Uterus (tissue), 4 donors: ENCODE data around the gene CCDC106. TPM values are rescaled to one million over a fixed set of nuclear protein-coding genes. Genes with fewer than 3 reads are reported as not detected.

Experiments
- DNase-seq, 2 donors: peaks; one replicate each; pipeline ENCODE4 v3.0.0-alpha.2; 2019 to 2020
- H3K27ac ChIP-seq, 2 donors: fragments of 200-600 bp; sonication (generic); 1 replicate in 1 of 2; 2 replicates in 1 of 2; pipeline ENCODE4 v1.5.1; 2016 to 2018
- H3K27me3 ChIP-seq, 2 donors: fragments of 200-600 bp; sonication (generic); one replicate each; pipeline ENCODE4 v1.5.1; 2018 to 2019; ENCODE audit warnings: control low read depth in 1 of 2
- H3K36me3 ChIP-seq, 2 donors: fragments of 200-600 bp; sonication (generic); one replicate each; pipeline ENCODE4 v1.5.1; 2019; ENCODE audit warnings: control low read depth in 1 of 2
- H3K4me1 ChIP-seq, 2 donors: fragments of 200-600 bp; sonication (generic); one replicate each; pipeline ENCODE4 v1.5.1; 2018 to 2019; ENCODE audit warnings: control low read depth in 1 of 2
- H3K4me3 ChIP-seq, 2 donors: fragments of 200-600 bp; sonication (generic); 1 replicate in 1 of 2; 2 replicates in 1 of 2; pipeline ENCODE4 v1.5.1; 2018 to 2019; ENCODE audit warnings: mild to moderate bottlenecking in 1 of 2
- H3K9me3 ChIP-seq, 2 donors: fragments of 200-600 bp; sonication (generic); one replicate each; pipeline ENCODE4 v1.5.1; 2019; ENCODE audit warnings: control low read depth in 1 of 2
- POLR2A ChIP-seq, 2 donors: fragments of 450-650 bp; IDR thresholded peaks; one replicate each; pipeline ENCODE4 v1.6.1; 2016; ENCODE audit warnings: antibody characterized with exemption in 2 of 2, mild to moderate bottlenecking in 1 of 2, moderate library complexity in 1 of 2
- intact Hi-C: fragments of 100-400 bp; cut with DNase I; formaldehyde crosslinking; loops from one replicate; pipeline ENCODE4 v1.15.1; 2023; ENCODE audit warnings: low total_unique reads
- total RNA-seq, 4 donors: library from RNA; depleted of rRNA in 3 of 4; stranded (reverse); fragments of >200 nt in 3 of 4; gene quantifications; one replicate each; pipeline versions ENCODE4 v1.1.0 to v1.2.4, GENCODE V29; 2014 to 2023
- TF ChIP-seq, protein P1 (sequence below), 4 experiments: fragments of 200-600 bp in 2 of 4; fragments of 450-650 bp in 2 of 4; sonication (generic) in 2 of 4; IDR thresholded peaks; one replicate each; pipeline ENCODE4 v1.5.1; 2016 to 2019; ENCODE audit warnings: antibody characterized with exemption in 4 of 4, mild to moderate bottlenecking in 2 of 4, moderate library complexity in 1 of 4
- donor health status: DM: yes; HTN: yes; CAD: no.

CCDC106 gene
- 10 to 100 TPM in 1 of 4 donors, 1 to 10 TPM in 3; 2.9 to 25.0 (median 6.7) TPM for total RNA-seq

DNA sequence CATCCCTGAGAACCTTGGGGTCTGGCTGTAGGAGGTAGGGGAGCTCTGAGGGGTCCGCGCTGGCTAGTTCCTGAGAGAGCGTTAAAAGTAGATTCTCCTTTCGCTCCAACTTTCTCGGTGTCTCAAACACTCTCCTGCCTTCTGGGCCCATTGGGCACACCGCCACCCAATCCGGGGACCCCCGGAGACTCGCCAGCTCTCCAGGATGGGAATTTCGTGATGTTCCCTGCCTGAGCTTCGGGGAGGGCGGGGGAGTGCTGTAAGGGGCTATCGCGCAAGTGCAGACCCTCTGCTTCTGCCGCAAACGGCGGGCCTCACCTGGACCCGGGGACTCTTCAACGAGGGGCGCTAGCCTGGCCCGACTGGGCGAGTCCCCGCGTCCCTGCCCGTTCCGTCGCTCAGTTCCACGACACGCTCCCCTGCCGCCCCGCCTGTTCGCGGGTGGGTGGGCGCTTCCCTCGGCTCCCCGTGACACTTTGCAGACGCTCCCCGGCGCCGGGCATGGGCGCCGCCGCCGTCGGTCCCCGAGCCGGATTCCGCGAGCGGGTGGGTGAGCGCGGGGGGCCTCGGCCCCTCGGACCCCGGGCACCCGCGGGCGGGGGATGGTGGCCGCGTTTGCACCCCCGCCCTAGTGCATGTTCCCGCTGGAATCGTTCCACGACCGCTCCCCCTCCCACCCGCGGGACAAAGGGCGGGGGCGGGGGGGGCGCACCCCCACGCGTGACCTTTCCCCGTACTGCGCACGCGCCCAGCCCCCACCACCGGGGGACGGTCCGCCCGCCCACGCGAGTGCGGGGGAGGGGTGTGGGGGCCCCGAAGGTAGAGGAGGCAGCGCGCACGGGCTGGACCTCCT, at the start of gene CCDC106:
Gene CCDC106, plus strand, starts transcription at position 481 of the 853 bp plus-strand sequence. CDS start 835 bp downstream, outside the sequence.
- no peaks in the 10 kb centered on the region for H3K27me3 ChIP-seq
- no peaks in the 10 kb centered on the region for H3K36me3 ChIP-seq
- peak in 1 of 2 donors; percentile 23 for TF ChIP-seq POLR2A (IDR thresholded peaks at IDR 0.05)
- TF ChIP-seq, protein P1, sequence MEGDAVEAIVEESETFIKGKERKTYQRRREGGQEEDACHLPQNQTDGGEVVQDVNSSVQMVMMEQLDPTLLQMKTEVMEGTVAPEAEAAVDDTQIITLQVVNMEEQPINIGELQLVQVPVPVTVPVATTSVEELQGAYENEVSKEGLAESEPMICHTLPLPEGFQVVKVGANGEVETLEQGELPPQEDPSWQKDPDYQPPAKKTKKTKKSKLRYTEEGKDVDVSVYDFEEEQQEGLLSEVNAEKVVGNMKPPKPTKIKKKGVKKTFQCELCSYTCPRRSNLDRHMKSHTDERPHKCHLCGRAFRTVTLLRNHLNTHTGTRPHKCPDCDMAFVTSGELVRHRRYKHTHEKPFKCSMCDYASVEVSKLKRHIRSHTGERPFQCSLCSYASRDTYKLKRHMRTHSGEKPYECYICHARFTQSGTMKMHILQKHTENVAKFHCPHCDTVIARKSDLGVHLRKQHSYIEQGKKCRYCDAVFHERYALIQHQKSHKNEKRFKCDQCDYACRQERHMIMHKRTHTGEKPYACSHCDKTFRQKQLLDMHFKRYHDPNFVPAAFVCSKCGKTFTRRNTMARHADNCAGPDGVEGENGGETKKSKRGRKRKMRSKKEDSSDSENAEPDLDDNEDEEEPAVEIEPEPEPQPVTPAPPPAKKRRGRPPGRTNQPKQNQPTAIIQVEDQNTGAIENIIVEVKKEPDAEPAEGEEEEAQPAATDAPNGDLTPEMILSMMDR (IDR thresholded peaks at IDR 0.05) = peak in 1 of 4 experiments; percentile 12
- H3K4me3 ChIP-seq = peak within 1 kb of the TSS; percentile 54 to 70
- peak within 1 kb of the TSS; percentile 86 for H3K27ac ChIP-seq
- H3K4me1 ChIP-seq = peaks cover 0 to 12% of the 10 kb centered on the region in 2 donors
- intact Hi-C loops = loop anchor here (10.0 kb wide), 1 partner anchor 533 kb away; the partner anchor contains the start of gene PPP1R12C
- peak; percentile 78 to 81 for DNase-seq
- H3K9me3 ChIP-seq = no peaks in the 10 kb centered on the region

DNA sequence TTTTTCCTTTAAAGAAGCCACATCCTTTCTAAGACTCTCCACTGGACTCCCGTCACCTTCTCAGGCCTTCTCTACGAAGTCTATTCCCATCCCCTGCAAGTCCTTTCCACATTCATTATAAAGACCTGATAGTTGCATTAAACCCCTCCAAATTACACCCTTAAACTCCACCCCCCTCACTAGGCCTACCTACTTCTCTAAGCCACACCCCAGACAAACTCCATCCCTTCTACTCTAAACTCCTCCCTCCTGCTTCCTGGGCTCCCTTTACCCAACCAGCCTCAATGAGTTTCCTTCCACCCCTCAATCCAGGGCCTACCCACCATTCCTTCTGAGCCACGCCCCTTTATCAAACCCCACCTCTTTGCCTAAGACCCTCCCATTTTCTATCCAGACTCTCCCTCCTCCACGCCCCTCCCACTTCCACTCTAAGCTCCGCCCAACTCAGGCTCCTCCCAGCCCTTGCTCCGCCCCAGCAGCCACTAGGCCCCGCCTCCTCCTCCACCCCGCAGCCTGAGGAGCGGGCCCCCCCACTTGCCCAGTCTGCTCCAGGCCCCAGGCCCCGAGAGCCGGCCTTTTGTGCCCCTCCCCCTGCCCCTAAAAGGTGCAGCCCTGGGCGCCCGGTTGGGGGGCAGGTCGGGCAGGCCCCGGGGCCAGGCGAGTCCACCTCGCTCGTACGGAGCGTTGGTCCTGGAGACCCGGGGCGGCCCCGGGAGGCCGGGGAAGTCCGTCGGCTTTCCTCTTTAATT, 49.1 kb upstream of the CCDC106 start:
- H3K4me3 ChIP-seq = peak overlapping the region; percentile 82 to 87
- intact Hi-C loops = no loop called here
- peaks cover 0 to 6% of the 10 kb centered on the region in 2 donors for H3K4me1 ChIP-seq
- H3K9me3 ChIP-seq = no peaks in the 10 kb centered on the region
- H3K27ac ChIP-seq = peak overlapping the region; percentile 94 to 99
- DNase-seq = peak; percentile 95 to 96
- no peaks in the 10 kb centered on the region for H3K36me3 ChIP-seq
- H3K27me3 ChIP-seq = no peaks in the 10 kb centered on the region
- peak in 1 of 2 donors; percentile 50 for TF ChIP-seq POLR2A (IDR thresholded peaks at IDR 0.05)
- TF ChIP-seq, protein P1 (IDR thresholded peaks at IDR 0.05) = no peak

DNA sequence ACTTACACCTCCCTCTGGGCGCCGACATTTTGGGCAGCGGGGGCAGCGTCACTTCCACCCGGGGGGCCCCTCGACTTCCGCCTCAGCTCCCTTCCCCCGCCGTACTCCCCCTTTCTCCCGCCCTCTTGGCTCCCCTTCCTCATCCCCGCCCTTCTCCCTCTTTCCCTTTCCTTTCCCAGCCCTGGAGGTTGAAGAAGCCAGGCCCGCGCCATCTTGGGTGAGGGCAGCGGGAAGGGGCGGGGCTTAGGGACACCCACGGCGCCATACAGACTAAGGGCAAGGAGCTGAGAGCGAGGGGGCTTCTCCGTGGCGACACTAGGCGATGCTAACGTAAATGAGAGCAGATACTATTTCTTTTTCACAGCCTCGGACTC, 48.6 kb upstream of the CCDC106 start, which contains the start of gene FIZ1:
Gene FIZ1, minus strand, starts transcription at position 50 of the 374 bp plus-strand sequence. CDS start 1,652 bp downstream, outside the sequence.
- intact Hi-C loops = no loop called here
- TF ChIP-seq, protein P1 (IDR thresholded peaks at IDR 0.05) = no peak
- TF ChIP-seq POLR2A (IDR thresholded peaks at IDR 0.05) = no peak

DNA sequence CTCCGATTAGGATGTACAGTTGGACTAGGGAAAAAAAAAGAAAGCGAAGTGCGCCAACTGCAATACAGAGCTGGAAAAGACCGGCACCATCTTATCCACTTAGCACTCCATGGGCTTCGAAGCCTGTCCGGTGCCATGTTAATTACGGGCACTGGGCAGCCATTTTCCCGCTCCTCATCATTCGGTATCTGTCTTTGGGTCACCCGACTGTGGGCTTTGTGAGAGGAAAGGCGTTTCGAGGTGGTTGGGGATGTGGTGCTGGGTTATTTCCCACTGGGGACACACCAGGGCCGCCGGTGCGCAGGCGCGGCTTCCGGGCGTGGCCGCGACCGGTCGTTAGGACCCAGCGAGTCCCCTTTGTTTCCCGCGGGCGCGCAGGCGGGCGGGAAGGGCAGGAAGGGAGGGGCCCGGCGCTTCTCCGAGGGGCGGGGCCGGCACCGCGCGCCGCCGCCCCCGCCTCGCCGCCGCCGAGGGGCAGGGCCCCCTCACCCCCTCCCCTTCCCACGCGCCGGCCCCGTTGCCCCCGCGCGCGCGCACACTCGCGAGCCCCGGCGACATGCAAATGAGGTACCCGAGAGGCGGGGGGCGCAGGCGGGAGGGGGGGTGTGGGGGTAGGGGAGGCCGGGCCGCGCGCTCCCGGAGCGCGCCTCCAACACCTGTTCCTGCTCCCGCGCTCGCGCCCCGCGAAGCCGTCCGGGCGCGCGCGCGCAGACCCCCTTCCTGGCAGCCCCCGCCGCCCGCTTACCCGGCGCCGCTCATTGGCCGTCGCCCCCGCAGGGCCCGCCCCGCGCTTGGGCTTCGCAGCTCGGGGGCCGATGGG, 48.0 kb upstream of the CCDC106 start, which contains the start of gene ZNF524:
Gene ZNF524, plus strand, starts transcription at position 447 of the 820 bp plus-strand sequence. CDS start 1,825 bp downstream, outside the sequence.
- peak; percentile 85 to 89 for DNase-seq
- Histone ChIP-seq H3K4me1 (peaks cover 0 to 12% of the 10 kb centered on the region in 2 donors), H3K9me3 (no peaks in the 10 kb centered on the region), H3K36me3 (no peaks in the 10 kb centered on the region), H3K27ac (peak within 1 kb of the TSS; percentile 94 to 99), H3K27me3 (no peaks in the 10 kb centered on the region), H3K4me3 (peak within 1 kb of the TSS; percentile 82 to 87)
- intact Hi-C loops = loop anchor here (10.0 kb wide), 1 partner anchor 85 kb away; no protein-coding TSS in a partner anchor
- TF ChIP-seq, protein P1 (IDR thresholded peaks at IDR 0.05) = peak in 2 of 4 experiments; percentile 23 to 33
- TF ChIP-seq POLR2A (IDR thresholded peaks at IDR 0.05) = peak in 1 of 2 donors; percentile 38

More for the DNA sequence above, 48.6 kb upstream of the CCDC106 start, which contains the start of gene FIZ1:
- DNase-seq = peak; percentile 99
- Histone ChIP-seq H3K4me3 (peak within 1 kb of the TSS; percentile 82 to 87), H3K9me3 (no peaks in the 10 kb centered on the region), H3K4me1 (peaks cover 0 to 9% of the 10 kb centered on the region in 2 donors), H3K27me3 (no peaks in the 10 kb centered on the region), H3K36me3 (no peaks in the 10 kb centered on the region), H3K27ac (peak within 1 kb of the TSS; percentile 94 to 99)
